Loucy (cell line): Measurements from ENCODE around the gene VPS9D1.

Experiments used
- EZH2phosphoT487 ChIP-seq: fragments of 200-600 bp; IDR thresholded peaks from 2 replicates; pipeline ENCODE4 v1.6.1; 2018; ENCODE audit warnings: antibody characterized with exemption, mild to moderate bottlenecking, moderate library complexity, borderline replicate concordance
- TF ChIP-seq, protein P1 (sequence below): fragments of 200-600 bp; sonication (generic); conservative IDR thresholded peaks from 2 replicates; pipeline ENCODE4 v1.5.1; 2014; ENCODE audit warnings: mild to moderate bottlenecking, antibody characterized with exemption, low read length

- TF ChIP-seq, protein P1, sequence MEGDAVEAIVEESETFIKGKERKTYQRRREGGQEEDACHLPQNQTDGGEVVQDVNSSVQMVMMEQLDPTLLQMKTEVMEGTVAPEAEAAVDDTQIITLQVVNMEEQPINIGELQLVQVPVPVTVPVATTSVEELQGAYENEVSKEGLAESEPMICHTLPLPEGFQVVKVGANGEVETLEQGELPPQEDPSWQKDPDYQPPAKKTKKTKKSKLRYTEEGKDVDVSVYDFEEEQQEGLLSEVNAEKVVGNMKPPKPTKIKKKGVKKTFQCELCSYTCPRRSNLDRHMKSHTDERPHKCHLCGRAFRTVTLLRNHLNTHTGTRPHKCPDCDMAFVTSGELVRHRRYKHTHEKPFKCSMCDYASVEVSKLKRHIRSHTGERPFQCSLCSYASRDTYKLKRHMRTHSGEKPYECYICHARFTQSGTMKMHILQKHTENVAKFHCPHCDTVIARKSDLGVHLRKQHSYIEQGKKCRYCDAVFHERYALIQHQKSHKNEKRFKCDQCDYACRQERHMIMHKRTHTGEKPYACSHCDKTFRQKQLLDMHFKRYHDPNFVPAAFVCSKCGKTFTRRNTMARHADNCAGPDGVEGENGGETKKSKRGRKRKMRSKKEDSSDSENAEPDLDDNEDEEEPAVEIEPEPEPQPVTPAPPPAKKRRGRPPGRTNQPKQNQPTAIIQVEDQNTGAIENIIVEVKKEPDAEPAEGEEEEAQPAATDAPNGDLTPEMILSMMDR = no peak
- no peak for TF ChIP-seq EZH2phosphoT487
Measured at GRCh38 chr16:89707695-89708094, 13.0 kb downstream of the VPS9D1 start.
